Stomach (tissue), 9 donors: ENCODE results near the gene AFAP1L1. TPM values are rescaled to one million over a fixed set of nuclear protein-coding genes. Genes with fewer than 3 reads are reported as not detected.

Source experiments
- DNase-seq, 2 donors: peaks; one replicate each; pipeline versions ENCODE4 v3.0.0 to v3.0.0-alpha.2; 2013 to 2019
- H3K27ac ChIP-seq, 5 donors: fragments of 200-600 bp in 4 of 5; sonication (generic) in 4 of 5; one replicate each; pipeline ENCODE4 v1.5.1; 2013 to 2019; ENCODE audit warnings: mild to moderate bottlenecking in 1 of 5, moderate library complexity in 1 of 5
- H3K27me3 ChIP-seq, 3 donors: fragments of 200-600 bp; sonication (generic); one replicate each; pipeline ENCODE4 v1.5.1; 2017 to 2019; ENCODE audit warnings: mixed run types in 1 of 3
- H3K36me3 ChIP-seq, 4 donors: fragments of 200-600 bp; sonication (generic); 1 replicate in 3 of 4; 2 replicates in 1 of 4; pipeline ENCODE4 v1.5.1; 2016 to 2019
- H3K4me1 ChIP-seq, 4 donors: fragments of 200-600 bp; sonication (generic); one replicate each; pipeline ENCODE4 v1.5.1; 2016 to 2019
- H3K4me3 ChIP-seq, 4 donors: fragments of 200-600 bp; sonication (generic) in 3 of 4; one replicate each; pipeline ENCODE4 v1.5.1; 2016 to 2019; ENCODE audit warnings: mild to moderate bottlenecking in 1 of 4
- H3K9me3 ChIP-seq, 4 donors: fragments of 200-600 bp; sonication (generic); one replicate each; pipeline ENCODE4 v1.5.1; 2016 to 2019
- EP300 ChIP-seq: sonication (generic); formaldehyde crosslinking; IDR thresholded peaks from one replicate; pipeline ENCODE4 v1.6.1; 2017; ENCODE audit warnings: antibody characterized with exemption
- POLR2A ChIP-seq, 4 donors: fragments of 450-650 bp; IDR thresholded peaks; one replicate each; pipeline ENCODE4 v1.6.1; 2016; ENCODE audit warnings: antibody characterized with exemption in 4 of 4, control low read depth in 2 of 4, mild to moderate bottlenecking in 1 of 4, moderate library complexity in 1 of 4
- POLR2AphosphoS5 ChIP-seq, 3 donors: sonication (generic); formaldehyde crosslinking; IDR thresholded peaks; one replicate each; pipeline ENCODE4 v1.6.1; 2016; ENCODE audit warnings: antibody characterized with exemption in 3 of 3
- WGBS, 5 donors: extraction: QIAGEN DNeasy Blood & Tissue Kit in 3 of 5; methylation state at CpG; one replicate each; pipeline versions ENCODE4 v1.1.5 to v1.1.7; 2013 to 2018; 5-methylcytosine and 5-hydroxymethylcytosine counted together
- intact Hi-C: fragments of 100-400 bp; cut with DNase I; formaldehyde crosslinking; loops from one replicate; pipeline ENCODE4 v1.15.1; 2023; ENCODE audit warnings: low total_unique reads
- polyA plus RNA-seq, 3 donors: library from polyadenylated mRNA; stranded (reverse); fragments of 200-250 nt; gene quantifications; one replicate each; pipeline ENCODE4 v1.2.3, GENCODE V29; 2013
- total RNA-seq, 5 donors: library from RNA; depleted of rRNA; stranded (reverse); fragments of >200 nt; gene quantifications; one replicate each; pipeline versions ENCODE4 v1.1.0 to v1.2.3, GENCODE V29; 2014 to 2016
- TF ChIP-seq, protein P1 (sequence below), 7 experiments: fragments of 450-650 bp in 4 of 7; fragments of 200-600 bp in 3 of 7; sonication (generic) in 3 of 7; IDR thresholded peaks; one replicate each; pipeline ENCODE4 v1.5.1; 2016 to 2019; ENCODE audit warnings: antibody characterized with exemption in 7 of 7, control low read depth in 2 of 7, mild to moderate bottlenecking in 1 of 7
- donor health status: healthy with polysubstance abuse.
- donor health status: Bipolar disorder and iron deficiency.
- donor health status: healthy.

The AFAP1L1 gene
- total and polyA plus RNA-seq, 8 donors = 0.29 to 66.5 (median 3.3) TPM

DNA sequence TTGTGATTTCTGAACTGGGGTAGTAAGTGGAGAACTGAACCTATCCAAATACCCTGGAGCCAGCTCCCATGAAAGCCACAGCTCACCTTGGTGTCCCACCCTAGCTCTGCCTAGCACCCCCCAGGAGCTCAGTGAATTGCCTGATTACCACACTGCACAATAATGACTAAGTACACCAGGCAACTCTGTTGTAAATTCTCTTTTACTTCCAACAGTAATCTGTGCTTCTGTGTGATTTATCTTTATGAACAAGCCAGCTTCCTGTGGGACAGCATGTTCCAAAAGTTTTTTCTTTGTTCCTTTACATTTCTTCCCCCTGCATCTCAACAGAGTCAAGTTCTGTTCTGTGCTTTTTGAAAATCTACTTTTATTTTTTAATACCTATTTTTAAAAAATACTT lies 51.6 kb downstream of the AFAP1L1 start:
- no peak for DNase-seq
- Histone ChIP-seq H3K27me3 (no peaks in the 10 kb centered on the region), H3K4me3 (no peak overlapping the region), H3K4me1 (peaks cover 10 to 21% (median 13%) of the 10 kb centered on the region in 4 donors), H3K9me3 (no peaks in the 10 kb centered on the region), H3K27ac (peak overlapping the region in 1 of 5 donors; percentile 53), H3K36me3 (peaks cover 0 to 3% (median 0%) of the 10 kb centered on the region in 4 donors)
- no peak for TF ChIP-seq EP300
- TF ChIP-seq POLR2A (IDR thresholded peaks at IDR 0.05) = no peak
- TF ChIP-seq, protein P1, sequence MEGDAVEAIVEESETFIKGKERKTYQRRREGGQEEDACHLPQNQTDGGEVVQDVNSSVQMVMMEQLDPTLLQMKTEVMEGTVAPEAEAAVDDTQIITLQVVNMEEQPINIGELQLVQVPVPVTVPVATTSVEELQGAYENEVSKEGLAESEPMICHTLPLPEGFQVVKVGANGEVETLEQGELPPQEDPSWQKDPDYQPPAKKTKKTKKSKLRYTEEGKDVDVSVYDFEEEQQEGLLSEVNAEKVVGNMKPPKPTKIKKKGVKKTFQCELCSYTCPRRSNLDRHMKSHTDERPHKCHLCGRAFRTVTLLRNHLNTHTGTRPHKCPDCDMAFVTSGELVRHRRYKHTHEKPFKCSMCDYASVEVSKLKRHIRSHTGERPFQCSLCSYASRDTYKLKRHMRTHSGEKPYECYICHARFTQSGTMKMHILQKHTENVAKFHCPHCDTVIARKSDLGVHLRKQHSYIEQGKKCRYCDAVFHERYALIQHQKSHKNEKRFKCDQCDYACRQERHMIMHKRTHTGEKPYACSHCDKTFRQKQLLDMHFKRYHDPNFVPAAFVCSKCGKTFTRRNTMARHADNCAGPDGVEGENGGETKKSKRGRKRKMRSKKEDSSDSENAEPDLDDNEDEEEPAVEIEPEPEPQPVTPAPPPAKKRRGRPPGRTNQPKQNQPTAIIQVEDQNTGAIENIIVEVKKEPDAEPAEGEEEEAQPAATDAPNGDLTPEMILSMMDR (IDR thresholded peaks at IDR 0.05) = no peak
- no peak for TF ChIP-seq POLR2AphosphoS5 (IDR thresholded peaks at IDR 0.05)
- intact Hi-C loops = no loop called here

- H3K9me3 ChIP-seq = no peaks in the 10 kb centered on the region
- peaks cover 0 to 3% (median 0%) of the 10 kb centered on the region in 4 donors for H3K36me3 ChIP-seq
- 88 to 93% (median 91%) methylated on average over 2 of the region's 2 CpGs for WGBS, 5 donors
- H3K4me3 ChIP-seq = no peak overlapping the region
- intact Hi-C loops = no loop called here
- H3K27ac ChIP-seq = peak overlapping the region in 1 of 5 donors; percentile 53
- H3K27me3 ChIP-seq = no peaks in the 10 kb centered on the region
- peaks cover 10 to 21% (median 13%) of the 10 kb centered on the region in 4 donors for H3K4me1 ChIP-seq
- TF ChIP-seq POLR2AphosphoS5 (IDR thresholded peaks at IDR 0.05) = no peak
- TF ChIP-seq EP300 = no peak
- TF ChIP-seq, protein P1 (IDR thresholded peaks at IDR 0.05) = no peak
- no peak for TF ChIP-seq POLR2A (IDR thresholded peaks at IDR 0.05)
- DNase-seq = no peak
Observed at GRCh38 chr5:149323621-149324205, 52.1 kb downstream of the AFAP1L1 start.

- TF ChIP-seq POLR2A (IDR thresholded peaks at IDR 0.05) = no peak
- TF ChIP-seq, protein P1 (IDR thresholded peaks at IDR 0.05) = no peak
- TF ChIP-seq EP300 = no peak
- TF ChIP-seq POLR2AphosphoS5 (IDR thresholded peaks at IDR 0.05) = no peak
- Histone ChIP-seq H3K9me3 (no peaks in the 10 kb centered on the region), H3K4me1 (peaks cover 10 to 21% (median 13%) of the 10 kb centered on the region in 4 donors), H3K27ac (no peak overlapping the region), H3K36me3 (peaks cover 0 to 2% (median 0%) of the 10 kb centered on the region in 4 donors), H3K27me3 (no peaks in the 10 kb centered on the region), H3K4me3 (no peak overlapping the region)
- DNase-seq = no peak
- intact Hi-C loops = no loop called here
- WGBS, 5 donors = 85 to 97% (median 95%) methylated on average over 2 of the region's 2 CpGs
Observed at GRCh38 chr5:149324641-149325040, 53.0 kb downstream of the AFAP1L1 start.

- Histone ChIP-seq H3K9me3 (no peaks in the 10 kb centered on the region), H3K4me1 (peaks cover 9 to 19% (median 12%) of the 10 kb centered on the region in 4 donors), H3K27me3 (no peaks in the 10 kb centered on the region), H3K36me3 (peaks cover 0 to 5% (median 0%) of the 10 kb centered on the region in 4 donors), H3K27ac (no peak overlapping the region), H3K4me3 (no peak overlapping the region)
- DNase-seq = no peak
- no peak for TF ChIP-seq POLR2AphosphoS5 (IDR thresholded peaks at IDR 0.05)
- no peak for TF ChIP-seq EP300
- no peak for TF ChIP-seq POLR2A (IDR thresholded peaks at IDR 0.05)
- TF ChIP-seq, protein P1 (IDR thresholded peaks at IDR 0.05) = no peak
- intact Hi-C loops = no loop called here
Observed at GRCh38 chr5:149325166-149325735, 53.6 kb downstream of the AFAP1L1 start.
